ENCODE data around the gene TOMM5. TPM values are rescaled to one million over a fixed set of nuclear protein-coding genes. Genes with fewer than 3 reads are reported as not detected.
A peak's percentile ranks its signal among the peaks of the same experiment; 100 is the strongest.

Gene TOMM5
- total and polyA plus RNA-seq, 2 of the 13 experiments (the other 11 are each of a cell fraction or from before 2014, with no cell fraction given): 147 to 315 TPM

DNA sequence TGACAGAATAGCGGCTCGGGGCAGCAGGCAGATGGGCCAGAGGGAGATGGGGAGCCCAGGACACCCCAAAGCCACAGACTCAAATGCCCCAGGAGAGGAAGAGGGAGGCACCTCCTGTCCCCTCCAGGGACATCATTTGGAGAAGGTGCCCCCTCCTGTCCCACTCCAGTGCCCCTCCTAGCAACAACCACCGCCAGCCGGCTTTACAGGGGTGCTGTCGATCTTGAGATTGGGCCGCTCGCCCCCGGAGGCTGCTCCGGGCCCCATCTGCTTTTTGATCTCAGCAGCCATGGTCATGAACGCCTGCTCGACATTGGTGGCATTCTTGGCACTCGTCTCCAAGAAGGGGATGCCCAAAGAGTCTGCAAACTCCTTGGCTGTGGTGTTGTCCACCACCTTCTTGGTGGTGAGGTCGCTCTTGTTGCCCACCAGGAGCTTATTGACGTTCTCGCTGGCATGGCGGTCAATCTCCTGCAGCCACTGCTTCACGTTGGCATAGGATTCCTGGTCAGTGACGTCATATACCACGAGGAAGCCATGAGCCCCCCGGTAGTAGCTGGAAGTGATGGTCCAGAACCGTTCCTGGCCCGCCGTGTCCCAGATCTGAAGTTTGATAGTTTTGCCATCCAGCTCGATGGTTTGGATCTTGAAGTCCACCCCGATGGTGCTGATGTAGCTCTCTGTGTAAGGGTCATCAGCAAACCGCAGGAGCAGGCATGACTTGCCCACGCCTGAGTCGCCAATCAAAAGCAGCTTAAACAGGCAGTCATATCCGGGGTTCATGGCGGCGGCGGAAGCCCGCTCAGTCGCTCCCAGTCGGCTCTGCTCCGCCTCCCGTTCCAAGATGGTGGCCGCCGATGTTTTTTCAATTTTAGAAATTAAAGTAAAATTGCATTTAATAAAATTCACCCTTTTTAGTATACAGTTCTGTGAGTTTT is 44.4 kb upstream of the TOMM5 start:
- H3K9ac ChIP-seq (ENCODE audit: insufficient read depth, low read depth, low read length): no peak overlapping the region
- DNase-seq (ENCODE audit: low spot score) (no peak), ATAC-seq (no peak), FAIRE-seq (no peak)
- H3K4me2 ChIP-seq (ENCODE audit: low read depth, low read length): no peak overlapping the region
- no peak overlapping the region for H3K27ac ChIP-seq (ENCODE audit: extremely low read length, insufficient read depth, low read length)
- H3K36me3 ChIP-seq (replicated peaks in 1 of 2; ENCODE audit: control insufficient read depth in 1 of 2, insufficient read depth in 2 of 2, low read length in 2 of 2): no peaks in the 10 kb centered on the region
- H3K4me1 ChIP-seq (ENCODE audit: insufficient read depth, low read length): no peaks in the 10 kb centered on the region
- ChIA-PET CTCF (ENCODE audit: low intra/inter-chr PET ratio, low total read pairs) (no interaction called here), POLR2A (no interaction called here)
- in situ Hi-C loops (cut with HindIII; ENCODE audit: extremely low pct_ligation_motif_present, low pct_unique_long_range_greater_than_20kb): no loop called here
- intact Hi-C loops (cut with micrococcal nuclease; ENCODE audit: unreplicated experiment): no loop called here
- no peak overlapping the region for H2AFZ ChIP-seq (ENCODE audit: low read length)
- H3K9me3 ChIP-seq (ENCODE audit: low read length): no peaks in the 10 kb centered on the region
- peaks cover 0 to 10% of the 10 kb centered on the region in 2 experiments; a peak in 2 of 5 replicates for H3K27me3 ChIP-seq (ENCODE audit: control insufficient read depth in 1 of 2, insufficient read depth in 2 of 2, low read length in 2 of 2)
- H4K20me1 ChIP-seq (ENCODE audit: insufficient read depth, low read length): no peaks in the 10 kb centered on the region
- WGBS (ENCODE audit: low lambda C conversion rate): 75% methylated on average over 15 of the region's 39 CpGs
- BruUV-seq (replicated peaks): no TSS peak
- H3K79me2 ChIP-seq (ENCODE audit: insufficient read depth, low read length): no peaks in the 10 kb centered on the region
- no peak for TF ChIP-seq RFX3 (CRISPR knock-in tag; IDR thresholded peaks at IDR 0.05)
- TF ChIP-seq ATF7 (IDR thresholded peaks at IDR 0.05): peak; percentile 95
- TF ChIP-seq ATF7 (CRISPR knock-in tag; IDR thresholded peaks at IDR 0.05): no peak
- peak; percentile 96 for TF ChIP-seq CREB1 (IDR thresholded peaks at IDR 0.05)
- no peak for TF ChIP-seq CREB1 (CRISPR knock-in tag; IDR thresholded peaks at IDR 0.05)
- no peak overlapping the region for H3K4me3 ChIP-seq (replicated peaks in 1 of 3; ENCODE audit: insufficient read depth in 1 of 3, low read depth in 2 of 3, low read length in 3 of 3)

DNA sequence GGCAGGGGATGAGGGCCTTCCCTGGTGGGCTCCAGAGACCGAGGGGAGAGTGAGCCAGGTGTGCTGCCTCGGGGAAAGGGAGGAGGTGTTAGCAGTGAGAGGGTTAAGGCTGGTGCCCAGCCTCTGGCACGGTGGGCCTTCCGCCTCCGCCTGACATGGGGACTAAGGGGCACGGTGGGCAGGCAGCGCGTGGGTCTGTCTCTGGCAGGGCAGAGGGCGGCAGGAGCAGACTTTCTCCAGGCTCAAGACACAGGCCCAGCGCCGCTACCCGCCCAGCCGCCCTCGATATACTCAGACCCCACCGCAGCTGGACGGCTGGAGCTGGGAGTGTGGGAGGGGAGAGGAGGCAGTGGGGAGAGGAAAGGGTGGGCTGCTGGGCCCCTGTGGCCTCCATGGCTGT is 43.4 kb upstream of the TOMM5 start:
- Histone ChIP-seq H3K79me2 (ENCODE audit: insufficient read depth, low read length) (no peaks in the 10 kb centered on the region), H3K27ac (ENCODE audit: extremely low read length, insufficient read depth, low read length) (no peak overlapping the region), H3K9ac (ENCODE audit: insufficient read depth, low read depth, low read length) (no peak overlapping the region), H3K36me3 (replicated peaks in 1 of 2; ENCODE audit: control insufficient read depth in 1 of 2, insufficient read depth in 2 of 2, low read length in 2 of 2) (no peaks in the 10 kb centered on the region), H2AFZ (ENCODE audit: low read length) (no peak overlapping the region), H3K4me1 (ENCODE audit: insufficient read depth, low read length) (no peaks in the 10 kb centered on the region), H3K4me2 (ENCODE audit: low read depth, low read length) (no peak overlapping the region), H3K4me3 (replicated peaks in 1 of 3; ENCODE audit: insufficient read depth in 1 of 3, low read depth in 2 of 3, low read length in 3 of 3) (no peak overlapping the region), H4K20me1 (ENCODE audit: insufficient read depth, low read length) (no peaks in the 10 kb centered on the region), H3K9me3 (ENCODE audit: low read length) (no peaks in the 10 kb centered on the region), H3K27me3 (ENCODE audit: control insufficient read depth in 1 of 2, insufficient read depth in 2 of 2, low read length in 2 of 2) (peaks cover 0 to 12% of the 10 kb centered on the region in 2 experiments; a peak in 2 of 5 replicates)
- POLR2A ChIA-PET: no interaction called here
- ATAC-seq (no peak; the same call in 2 of the 3 replicates), DNase-seq (ENCODE audit: low spot score) (no peak), FAIRE-seq (no peak)
- no TSS peak for BruUV-seq (replicated peaks)
- 48% methylated on average over 16 of the region's 16 CpGs for WGBS (ENCODE audit: low lambda C conversion rate)
- in situ Hi-C loops (cut with HindIII; ENCODE audit: extremely low pct_ligation_motif_present, low pct_unique_long_range_greater_than_20kb) (no loop called here), intact Hi-C loops (cut with micrococcal nuclease; ENCODE audit: unreplicated experiment) (no loop called here)
- TF ChIP-seq CHD2 (IDR thresholded peaks at IDR 0.05; ENCODE audit: low read depth, low read length) (no peak), SALL2 (CRISPR knock-in tag; IDR thresholded peaks at IDR 0.05) (no peak), ZNF329 (CRISPR knock-in tag; IDR thresholded peaks at IDR 0.05; ENCODE audit: low read depth) (no peak), TAF1 (CRISPR knock-in tag; IDR thresholded peaks at IDR 0.05) (no peak), SOX6 (IDR thresholded peaks at IDR 0.05) (no peak), SOX6 (CRISPR knock-in tag; IDR thresholded peaks at IDR 0.05) (no peak), LCORL (IDR thresholded peaks at IDR 0.05) (no peak), LCORL (CRISPR knock-in tag; IDR thresholded peaks at IDR 0.05) (no peak), ZFP91 (CRISPR knock-in tag; IDR thresholded peaks at IDR 0.05; ENCODE audit: borderline replicate concordance) (no peak), ZMYM2 (CRISPR knock-in tag; IDR thresholded peaks at IDR 0.05) (no peak), KAT7 (CRISPR knock-in tag; IDR thresholded peaks at IDR 0.05; ENCODE audit: borderline replicate concordance) (no peak)
- TF ChIP-seq, protein P1, sequence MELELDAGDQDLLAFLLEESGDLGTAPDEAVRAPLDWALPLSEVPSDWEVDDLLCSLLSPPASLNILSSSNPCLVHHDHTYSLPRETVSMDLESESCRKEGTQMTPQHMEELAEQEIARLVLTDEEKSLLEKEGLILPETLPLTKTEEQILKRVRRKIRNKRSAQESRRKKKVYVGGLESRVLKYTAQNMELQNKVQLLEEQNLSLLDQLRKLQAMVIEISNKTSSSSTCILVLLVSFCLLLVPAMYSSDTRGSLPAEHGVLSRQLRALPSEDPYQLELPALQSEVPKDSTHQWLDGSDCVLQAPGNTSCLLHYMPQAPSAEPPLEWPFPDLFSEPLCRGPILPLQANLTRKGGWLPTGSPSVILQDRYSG (CRISPR knock-in tag; IDR thresholded peaks at IDR 0.05): no peak
- CTCF ChIA-PET (ENCODE audit: low intra/inter-chr PET ratio, low total read pairs): no interaction called here

All from HepG2 (cell line).